GM23338 (cell line): ENCODE measurements around the gene HRH2. TPM values are rescaled to one million over a fixed set of nuclear protein-coding genes. Genes with fewer than 3 reads are reported as not detected.

Experiments used
- ATAC-seq: fragments of 200-7000 bp; cut with Tn5 transposase; 3 replicates; pipeline ENCODE4 v1.9.1; 2020
- DNase-seq: peaks from one replicate; pipeline ENCODE4 v3.0.0-alpha.2; 2015; ENCODE audit warnings: low spot score
- H2AFZ ChIP-seq: fragments of 200-600 bp; sonication (generic); 2 replicates; pipeline ENCODE4 v1.8.0; 2016; ENCODE audit warnings: antibody characterized with exemption, mild to moderate bottlenecking, moderate library complexity
- H3F3A ChIP-seq: fragments of 200-600 bp; sonication (generic); replicated peaks from 2 replicates; pipeline ENCODE4 v1.8.0; 2017; ENCODE audit warnings: antibody characterized with exemption, mixed run types, low read depth
- H3K27ac ChIP-seq: fragments of 200-600 bp; sonication (generic); 2 replicates; pipeline ENCODE4 v1.6.1; 2016; ENCODE audit warnings: low read depth
- H3K27me3 ChIP-seq: fragments of 200-600 bp; sonication (generic); 2 replicates; pipeline ENCODE4 v1.8.0; 2016; ENCODE audit warnings: mild to moderate bottlenecking, mixed run types, moderate library complexity; ENCODE audit not compliant: insufficient read depth
- H3K36me3 ChIP-seq: fragments of 200-600 bp; sonication (generic); 2 replicates; pipeline ENCODE4 v1.8.0; 2016; ENCODE audit warnings: mild to moderate bottlenecking; ENCODE audit not compliant: insufficient read depth
- H3K4me1 ChIP-seq: fragments of 200-600 bp; sonication (generic); 2 replicates; pipeline ENCODE4 v1.8.0; 2016; ENCODE audit warnings: mild to moderate bottlenecking, moderate library complexity; ENCODE audit not compliant: insufficient read depth
- H3K4me2 ChIP-seq: fragments of 200-600 bp; sonication (generic); 2 replicates; pipeline ENCODE4 v1.7.1; 2017; ENCODE audit warnings: mixed run types
- H3K4me3 ChIP-seq: fragments of 200-600 bp; sonication (generic); 2 replicates; pipeline ENCODE4 v1.6.1; 2016; ENCODE audit warnings: mixed run types
- H3K79me2 ChIP-seq: fragments of 200-600 bp; sonication (generic); replicated peaks from 2 replicates; pipeline ENCODE4 v1.8.0; 2017; ENCODE audit warnings: mild to moderate bottlenecking; ENCODE audit not compliant: insufficient read depth
- H3K9me2 ChIP-seq: fragments of 200-600 bp; sonication (generic); 2 replicates; pipeline ENCODE4 v1.8.0; 2017; ENCODE audit not compliant: insufficient read depth
- H4K20me1 ChIP-seq: fragments of 200-600 bp; sonication (generic); replicated peaks from 2 replicates; pipeline ENCODE4 v1.8.0; 2017; ENCODE audit warnings: mild to moderate bottlenecking; ENCODE audit not compliant: insufficient read depth
- H3K27ac Mint-ChIP-seq: 2 replicates; pipeline ENCODE4 v1.8.0; 2020; ENCODE audit warnings: inconsistent platforms, mild to moderate bottlenecking, moderate library complexity, mixed read lengths
- H3K27me3 Mint-ChIP-seq: 3 replicates; pipeline ENCODE4 v1.8.0; 2022; ENCODE audit warnings: low read depth, mild to moderate bottlenecking, moderate library complexity, mixed read lengths, inconsistent platforms; ENCODE audit not compliant: insufficient read depth, poor library complexity
- H3K36me3 Mint-ChIP-seq: 3 replicates; pipeline ENCODE4 v1.8.0; 2021; ENCODE audit warnings: low read depth, mild to moderate bottlenecking, inconsistent platforms, moderate library complexity, mixed read lengths
- H3K4me1 Mint-ChIP-seq: 3 replicates; pipeline ENCODE4 v1.8.0; 2020; ENCODE audit warnings: mild to moderate bottlenecking, inconsistent platforms, mixed read lengths
- H3K4me3 Mint-ChIP-seq: 3 replicates; pipeline ENCODE4 v1.8.0; 2021; ENCODE audit warnings: moderate library complexity, mild to moderate bottlenecking, inconsistent platforms, mixed read lengths
- H3K9me3 Mint-ChIP-seq: 3 replicates; pipeline ENCODE4 v1.8.0; 2020; ENCODE audit warnings: moderate library complexity, mild to moderate bottlenecking, inconsistent platforms, mixed read lengths
- CREB1 ChIP-seq: fragments of 250-450 bp; sonication (Bioruptor Pico); IDR thresholded peaks from 2 replicates; pipeline ENCODE4 v1.5.0; 2020; ENCODE audit warnings: low read depth, mild to moderate bottlenecking, moderate library complexity
- CTCF ChIP-seq, 2 experiments: fragments of 200-600 bp in 1 of 2; sonication (generic) in 1 of 2; conservative IDR thresholded peaks; 2 replicates each; pipeline versions ENCODE4 v1.5.1 to v1.6.1; 2016 to 2017; ENCODE audit warnings: antibody characterized with exemption in 2 of 2, low read depth in 2 of 2, mild to moderate bottlenecking in 2 of 2, moderate library complexity in 1 of 2
- ETS1 ChIP-seq: IDR thresholded peaks from 2 replicates; pipeline ENCODE4 v1.6.1; 2016; ENCODE audit warnings: antibody characterized with exemption
- EZH2 ChIP-seq: fragments of 200-600 bp; sonication (generic); IDR thresholded peaks from one replicate; pipeline ENCODE4 v1.8.0; 2017; ENCODE audit warnings: antibody characterized with exemption, mild to moderate bottlenecking, low read depth; ENCODE audit not compliant: unreplicated experiment
- EZH2phosphoT487 ChIP-seq: fragments of 200-600 bp; sonication (generic); IDR thresholded peaks from one replicate; pipeline ENCODE4 v1.8.1; 2018; ENCODE audit warnings: antibody characterized with exemption; ENCODE audit not compliant: unreplicated experiment
- JUNB ChIP-seq: IDR thresholded peaks from one replicate; pipeline ENCODE4 v1.6.1; 2016; ENCODE audit warnings: antibody characterized with exemption; ENCODE audit not compliant: unreplicated experiment
- NANOG ChIP-seq: IDR thresholded peaks from 2 replicates; pipeline ENCODE4 v1.6.1; 2016; ENCODE audit warnings: antibody characterized with exemption, borderline replicate concordance
- POLR2AphosphoS5 ChIP-seq: IDR thresholded peaks from 2 replicates; pipeline ENCODE4 v1.6.1; 2016; ENCODE audit warnings: antibody characterized with exemption, low read depth
- REST ChIP-seq: IDR thresholded peaks from one replicate; pipeline ENCODE4 v1.6.1; 2018; ENCODE audit warnings: antibody characterized with exemption; ENCODE audit not compliant: unreplicated experiment
- STAT1 ChIP-seq: IDR thresholded peaks from one replicate; pipeline ENCODE4 v1.6.1; 2016; ENCODE audit warnings: antibody characterized with exemption; ENCODE audit not compliant: unreplicated experiment
- ZNF114 ChIP-seq: fragments of 250-450 bp; sonication (Bioruptor Pico); IDR thresholded peaks from 2 replicates; pipeline ENCODE4 v1.5.0; 2020; ENCODE audit warnings: mild to moderate bottlenecking, moderate library complexity
- ZNF331 ChIP-seq: fragments of 250-450 bp; sonication (Bioruptor Pico); IDR thresholded peaks from 2 replicates; pipeline ENCODE4 v1.5.0; 2020; ENCODE audit warnings: low read depth, mild to moderate bottlenecking, moderate library complexity
- ZNF462 ChIP-seq: fragments of 250-450 bp; sonication (Bioruptor Pico); IDR thresholded peaks from 2 replicates; pipeline ENCODE4 v1.5.0; 2020; ENCODE audit warnings: mild to moderate bottlenecking, moderate library complexity
- polyA plus RNA-seq: library from polyadenylated mRNA; unstranded; fragments of >200 nt; fragmentation: Nextera tagmentation; extraction: Ambion mirVana; gene quantifications from 2 replicates; pipeline ENCODE4 v1.2.1, GENCODE V29; 2016
- total RNA-seq: library from RNA; depleted of rRNA; stranded (reverse); fragments of >200 nt; shearing (Covaris generic); gene quantifications from 2 replicates; pipeline ENCODE4 v1.2.3, GENCODE V29; 2014

HRH2 gene
- total and polyA plus RNA-seq, 2 experiments from 2014 or later = 6.8 to 7.0 TPM

- no peaks in the 10 kb centered on the region for H3K9me2 ChIP-seq
- no peaks in the 10 kb centered on the region for H3K27me3 ChIP-seq
- H3K36me3 ChIP-seq = no peaks in the 10 kb centered on the region
- no peak overlapping the region for H3K4me2 ChIP-seq
- Mint-ChIP-seq H3K27ac (no peak overlapping the region), H3K4me1 (peaks cover 4% of the 10 kb centered on the region; the same call in 2 of the 3 replicates), H3K36me3 (peaks cover 3% of the 10 kb centered on the region; the same call in 1 of the 3 replicates), H3K27me3 (peaks cover 2% of the 10 kb centered on the region), H3K4me3 (no peak overlapping the region), H3K9me3 (peaks cover 4% of the 10 kb centered on the region; the same call in 1 of the 3 replicates)
- H3K4me3 ChIP-seq = no peak overlapping the region
- no peaks in the 10 kb centered on the region for H3K4me1 ChIP-seq
- no peaks in the 10 kb centered on the region for H3F3A ChIP-seq
- no peaks in the 10 kb centered on the region for H4K20me1 ChIP-seq
- H3K27ac ChIP-seq = no peak overlapping the region
- ATAC-seq = no peak
- no peak for DNase-seq
- TF ChIP-seq NANOG (no peak), ZNF331 (CRISPR knock-in tag) (no peak), CREB1 (CRISPR knock-in tag) (no peak), ZNF462 (CRISPR knock-in tag) (no peak), CTCF (conservative IDR thresholded peaks at IDR 0.05; ENCODE audit: low read depth in 2 of 2) (no peak), REST (no peak), STAT1 (no peak), EZH2 (no peak), ZNF114 (CRISPR knock-in tag) (no peak), POLR2AphosphoS5 (no peak), JUNB (no peak), EZH2phosphoT487 (no peak), ETS1 (no peak)
- no peaks in the 10 kb centered on the region for H3K79me2 ChIP-seq
- H2AFZ ChIP-seq = no peak overlapping the region
Observed at GRCh38 chr5:175736652-175737051, 78.8 kb downstream of the HRH2 start.
